ENCODE results near the gene CDC42EP4.

CDC42EP4 gene

DNA sequence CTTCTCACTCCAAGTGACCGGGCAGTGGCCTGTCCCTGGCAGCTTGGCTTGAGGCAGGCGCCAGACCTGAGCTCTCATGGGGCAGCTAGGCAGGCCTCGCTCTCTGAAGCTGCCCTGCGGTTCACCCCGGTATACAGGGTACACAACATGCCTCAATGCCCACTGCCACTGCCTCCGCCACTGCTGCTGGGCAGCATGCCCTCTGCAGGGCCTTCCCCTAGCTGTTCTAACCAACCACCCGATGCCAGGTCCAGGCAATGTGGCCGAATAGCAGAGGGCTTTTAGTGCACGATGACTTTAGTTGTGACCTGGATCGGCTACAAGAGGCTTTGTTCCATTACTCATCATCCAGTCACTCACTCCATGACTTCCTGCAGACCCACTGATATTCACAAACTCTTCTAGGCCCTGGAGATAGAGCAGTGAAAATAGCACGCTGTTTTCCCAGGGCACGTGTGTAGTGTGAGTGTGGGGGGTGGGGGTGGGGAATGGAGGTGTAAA is 19.7 kb downstream of the CDC42EP4 start:
- peaks cover 0 to 20% of the 10 kb centered on the region in 2 donors for H3K27me3 Mint-ChIP-seq
- peak overlapping the region in 1 of 2 donors; percentile 33 for H3K27ac Mint-ChIP-seq
- no peak for DNase-seq
- no peaks in the 10 kb centered on the region for H3K9me3 Mint-ChIP-seq
- no peak overlapping the region for H3K4me3 Mint-ChIP-seq
- no peaks in the 10 kb centered on the region for H3K36me3 Mint-ChIP-seq (ENCODE audit: insufficient read depth)
- peaks cover 14 to 17% of the 10 kb centered on the region in 2 donors for H3K4me1 Mint-ChIP-seq (ENCODE audit: low read depth in 2 of 2)
- no peak for ATAC-seq (replicated peaks)

DNA sequence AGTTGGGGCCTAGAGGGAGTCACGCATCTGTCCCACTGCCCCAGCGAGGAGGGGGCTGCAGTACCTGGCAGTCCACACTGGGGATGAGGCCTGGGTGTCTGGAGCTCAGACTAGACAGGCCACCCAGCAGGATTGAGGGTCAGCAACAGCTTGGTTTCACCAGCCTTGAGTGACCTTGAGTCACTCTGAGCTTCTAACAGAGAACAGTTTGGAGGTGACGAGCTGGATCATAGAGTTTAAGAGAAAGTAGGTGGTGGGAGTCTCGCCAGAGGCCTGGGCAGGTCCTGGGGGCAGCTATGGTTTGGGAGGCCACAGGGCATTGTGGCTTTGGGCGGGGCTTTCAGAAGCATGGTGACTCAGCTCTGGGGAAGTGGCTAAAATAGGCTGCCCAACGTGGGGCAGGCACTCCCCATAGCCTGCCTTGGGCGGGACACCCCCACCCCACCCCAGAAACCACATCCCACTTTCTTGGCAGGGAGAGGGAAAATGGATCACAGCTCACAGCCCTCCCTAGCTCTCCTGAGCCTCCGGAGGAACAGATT is 20.5 kb downstream of the CDC42EP4 start:
- peak; percentile 26 for ATAC-seq (replicated peaks)
- H3K27ac Mint-ChIP-seq = peak overlapping the region; percentile 32 to 79

DNA sequence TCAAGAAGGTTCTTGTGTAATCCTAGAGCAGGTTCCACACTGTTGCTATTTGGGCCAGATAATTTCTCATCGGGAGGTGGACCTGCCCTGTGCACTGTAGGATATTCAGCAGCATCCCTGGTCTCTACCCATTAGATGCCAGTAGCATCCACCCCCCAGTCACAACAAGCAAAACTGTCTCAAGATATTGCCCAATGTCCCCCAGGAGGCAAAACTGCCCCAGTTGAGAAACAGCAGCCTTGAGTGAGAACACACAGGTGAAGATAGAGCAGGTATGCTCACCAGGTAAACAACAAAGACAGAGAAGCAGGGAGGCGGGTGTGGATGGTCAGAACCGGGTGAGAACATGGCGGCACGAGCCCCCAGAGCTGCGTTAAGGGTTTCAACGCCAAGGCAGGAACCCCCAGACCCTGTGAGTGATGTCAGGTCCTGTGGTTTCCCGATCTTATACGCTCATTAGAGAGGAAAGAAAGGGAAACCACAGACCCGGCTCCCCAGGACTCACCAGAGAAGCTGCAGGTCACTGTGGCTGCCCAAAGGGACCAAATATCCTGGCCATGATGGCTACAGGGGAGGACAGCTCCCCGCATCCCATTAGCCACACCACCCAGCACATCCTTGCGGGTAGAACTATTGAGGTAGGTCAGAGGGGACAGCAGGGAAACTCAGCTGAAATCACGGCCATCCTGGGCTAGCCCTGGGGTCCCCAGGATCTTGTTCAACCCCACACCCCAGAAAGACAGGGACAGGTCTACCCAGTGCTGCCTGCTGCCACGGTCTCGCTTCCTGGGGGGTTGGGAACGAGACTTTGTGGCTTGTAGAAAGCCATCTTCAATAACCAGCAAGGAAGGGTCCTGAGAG is 21.2 kb downstream of the CDC42EP4 start:
- peaks cover 4 to 28% of the 10 kb centered on the region in 2 donors for H3K27me3 Mint-ChIP-seq
- no peaks in the 10 kb centered on the region for H3K9me3 Mint-ChIP-seq
- no peak for ATAC-seq (replicated peaks)
- H3K36me3 Mint-ChIP-seq (ENCODE audit: insufficient read depth) = no peaks in the 10 kb centered on the region
- peak overlapping the region in 1 of 2 donors; percentile 51 for H3K4me3 Mint-ChIP-seq
- peak overlapping the region; percentile 32 to 79 for H3K27ac Mint-ChIP-seq
- H3K4me1 Mint-ChIP-seq (ENCODE audit: low read depth in 2 of 2) = peaks cover 14 to 17% of the 10 kb centered on the region in 2 donors
- DNase-seq = no peak

More for the DNA sequence above, 20.5 kb downstream of the CDC42EP4 start:
- peaks cover 2 to 27% of the 10 kb centered on the region in 2 donors for H3K27me3 Mint-ChIP-seq
- no peaks in the 10 kb centered on the region for H3K9me3 Mint-ChIP-seq
- peak overlapping the region in 1 of 2 donors; percentile 51 for H3K4me3 Mint-ChIP-seq
- no peaks in the 10 kb centered on the region for H3K36me3 Mint-ChIP-seq (ENCODE audit: insufficient read depth)
- no peak for DNase-seq
- H3K4me1 Mint-ChIP-seq (ENCODE audit: low read depth in 2 of 2) = peaks cover 14 to 17% of the 10 kb centered on the region in 2 donors

DNA sequence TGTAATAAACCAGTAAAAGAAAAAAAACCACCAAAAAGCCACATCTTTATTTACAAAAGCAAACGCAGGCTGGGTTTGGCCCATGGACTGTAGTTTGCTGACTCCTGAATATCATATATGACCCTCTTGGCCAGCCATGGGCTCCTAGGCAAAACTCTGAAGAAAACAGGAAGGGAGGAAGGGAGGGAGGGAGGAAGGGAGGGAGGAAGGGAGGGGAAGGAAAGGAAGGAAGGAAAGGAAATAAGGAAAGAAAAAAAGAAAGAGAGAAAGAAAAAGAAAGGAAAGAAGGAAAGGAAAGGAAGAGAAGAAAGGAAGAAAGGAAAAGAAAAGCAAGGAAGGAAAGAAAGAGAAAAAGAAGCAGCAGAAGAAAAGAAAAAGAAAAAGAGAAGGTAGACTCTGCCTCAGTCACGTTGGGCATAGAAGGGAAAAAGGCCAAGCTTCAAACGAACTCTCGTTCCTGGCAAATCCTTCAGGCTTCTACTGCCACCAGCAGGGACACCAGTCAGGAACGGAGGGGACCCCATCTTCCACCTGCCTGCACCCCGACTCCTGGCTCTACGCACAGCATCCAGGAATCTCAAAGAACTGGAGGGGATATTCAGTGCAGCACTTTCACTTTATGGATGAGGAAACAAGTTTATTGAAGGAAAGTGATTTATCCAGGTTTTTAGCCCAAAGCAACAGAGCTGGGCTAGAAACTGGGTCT is 22.1 kb downstream of the CDC42EP4 start:
- no peak overlapping the region for H3K4me3 Mint-ChIP-seq
- no peaks in the 10 kb centered on the region for H3K36me3 Mint-ChIP-seq (ENCODE audit: insufficient read depth)
- H3K27me3 Mint-ChIP-seq = peaks cover 4 to 28% of the 10 kb centered on the region in 2 donors
- H3K27ac Mint-ChIP-seq = no peak overlapping the region
- H3K4me1 Mint-ChIP-seq (ENCODE audit: low read depth in 2 of 2) = peaks cover 14 to 17% of the 10 kb centered on the region in 2 donors
- no peaks in the 10 kb centered on the region for H3K9me3 Mint-ChIP-seq
- no peak for ATAC-seq (replicated peaks)
- DNase-seq = no peak

- peak overlapping the region in 1 of 2 donors; percentile 47 for H3K27ac Mint-ChIP-seq
- no peaks in the 10 kb centered on the region for H3K9me3 Mint-ChIP-seq
- H3K4me1 Mint-ChIP-seq (ENCODE audit: low read depth in 2 of 2) = peaks cover 14 to 17% of the 10 kb centered on the region in 2 donors
- no peak for ATAC-seq (replicated peaks)
- H3K27me3 Mint-ChIP-seq = peaks cover 4 to 28% of the 10 kb centered on the region in 2 donors
- no peak overlapping the region for H3K4me3 Mint-ChIP-seq
- no peak for DNase-seq
- no peaks in the 10 kb centered on the region for H3K36me3 Mint-ChIP-seq (ENCODE audit: insufficient read depth)
These were observed 23.1 kb downstream of the CDC42EP4 start for GRCh38 chr17:73288534-73289302.

DNA sequence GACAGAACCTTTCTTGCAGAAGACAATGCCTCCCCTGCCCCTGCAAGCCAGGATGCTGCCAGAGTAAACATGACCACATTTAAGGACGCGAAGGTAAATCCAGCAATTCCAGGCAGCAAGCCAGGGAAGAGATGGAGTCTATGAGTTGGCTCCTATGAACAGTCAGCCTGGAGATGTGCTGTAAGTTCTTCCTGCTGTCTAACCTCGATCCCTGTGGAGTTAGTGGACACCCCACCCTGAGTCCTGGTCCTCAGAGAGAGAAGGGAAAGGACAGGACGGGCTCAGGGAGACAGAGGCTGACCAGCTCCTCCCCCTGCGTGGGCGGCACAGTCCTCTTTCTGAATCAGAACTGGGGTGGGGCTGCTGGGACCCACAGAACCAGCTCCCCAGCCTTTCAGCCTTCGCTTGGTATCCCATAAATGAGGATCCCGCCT is 24.9 kb downstream of the CDC42EP4 start:
- no peaks in the 10 kb centered on the region for H3K9me3 Mint-ChIP-seq
- H3K36me3 Mint-ChIP-seq (ENCODE audit: insufficient read depth) = no peaks in the 10 kb centered on the region
- peaks cover 14 to 17% of the 10 kb centered on the region in 2 donors for H3K4me1 Mint-ChIP-seq (ENCODE audit: low read depth in 2 of 2)
- ATAC-seq (replicated peaks) (no peak), DNase-seq (no peak)
- H3K27ac Mint-ChIP-seq = no peak overlapping the region
- H3K27me3 Mint-ChIP-seq = peaks cover 4 to 28% of the 10 kb centered on the region in 2 donors
- no peak overlapping the region for H3K4me3 Mint-ChIP-seq

DNA sequence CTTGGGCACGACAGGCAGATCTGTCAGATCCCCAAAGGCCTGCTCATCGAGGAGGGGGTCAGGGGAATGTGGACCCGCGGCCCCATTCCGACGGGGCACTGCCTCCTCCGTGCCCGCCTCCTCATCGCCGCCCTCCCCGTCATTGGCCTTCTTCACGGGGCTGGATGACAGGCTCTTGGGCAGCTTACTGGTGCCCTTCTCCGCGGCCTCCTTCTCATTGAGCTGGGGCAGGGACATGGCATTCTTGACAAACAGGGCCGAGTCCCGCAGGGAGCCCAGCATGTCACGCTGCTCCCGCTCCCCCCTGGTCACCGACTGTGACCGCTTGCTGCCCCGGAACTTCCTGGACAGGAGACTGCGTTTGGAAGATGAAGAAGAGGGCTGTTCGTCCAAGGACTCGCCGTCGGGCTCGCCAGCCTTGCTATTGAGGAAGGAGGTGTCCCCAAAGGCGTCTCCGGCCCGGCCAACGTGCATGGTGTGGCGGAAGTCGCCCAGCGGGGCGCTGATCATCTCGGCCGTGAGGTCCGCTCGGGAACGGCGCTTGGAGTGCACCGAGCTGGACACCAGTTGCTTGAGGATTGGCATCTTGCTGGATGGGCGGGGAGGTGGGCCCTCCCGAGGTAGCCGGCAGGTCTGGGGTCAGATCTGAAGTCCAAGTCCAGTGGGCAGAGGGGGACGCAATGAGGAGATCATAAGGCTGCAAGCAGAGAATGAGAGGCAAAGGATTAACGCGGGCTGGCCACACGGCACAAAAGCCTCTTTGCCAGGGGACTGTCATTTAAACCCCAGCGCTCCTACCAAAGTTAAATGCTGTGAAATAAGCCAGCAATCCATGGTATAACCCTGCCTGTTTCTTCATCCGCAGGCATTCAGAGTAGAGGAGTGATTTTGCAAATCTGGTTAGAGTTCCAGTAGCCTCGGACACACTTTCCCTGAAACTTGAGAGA is 25.6 kb downstream of the CDC42EP4 start:
- no peaks in the 10 kb centered on the region for H3K9me3 Mint-ChIP-seq
- H3K4me1 Mint-ChIP-seq (ENCODE audit: low read depth in 2 of 2) = peaks cover 9 to 14% of the 10 kb centered on the region in 2 donors
- DNase-seq (no peak), ATAC-seq (replicated peaks) (no peak)
- no peak overlapping the region for H3K27ac Mint-ChIP-seq
- no peaks in the 10 kb centered on the region for H3K36me3 Mint-ChIP-seq (ENCODE audit: insufficient read depth)
- no peak overlapping the region for H3K4me3 Mint-ChIP-seq
- peaks cover 4 to 28% of the 10 kb centered on the region in 2 donors for H3K27me3 Mint-ChIP-seq

DNA sequence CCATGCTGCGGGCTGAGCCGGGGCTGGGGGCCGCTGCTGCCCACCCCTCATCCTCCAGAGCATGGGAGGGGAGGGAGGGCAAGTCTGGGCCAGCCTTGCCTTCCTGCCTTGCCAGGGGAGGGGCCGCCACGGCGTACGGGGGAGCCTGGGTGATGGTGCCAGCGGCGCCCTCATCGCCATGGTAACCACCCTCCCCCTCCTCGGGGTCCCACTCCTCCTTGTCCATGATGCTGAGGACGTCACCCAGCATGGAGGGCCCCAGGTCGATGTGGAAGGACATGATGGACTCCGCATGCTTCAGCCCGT is 26.2 kb downstream of the CDC42EP4 start:
- ATAC-seq (replicated peaks) (no peak), DNase-seq (no peak)
- no peak overlapping the region for H3K27ac Mint-ChIP-seq
- no peak overlapping the region for H3K4me3 Mint-ChIP-seq
- H3K4me1 Mint-ChIP-seq (ENCODE audit: low read depth in 2 of 2) = peaks cover 3 to 10% of the 10 kb centered on the region in 2 donors
- H3K36me3 Mint-ChIP-seq (ENCODE audit: insufficient read depth) = no peaks in the 10 kb centered on the region
- H3K27me3 Mint-ChIP-seq = peaks cover 4 to 24% of the 10 kb centered on the region in 2 donors
- H3K9me3 Mint-ChIP-seq = no peaks in the 10 kb centered on the region

- no peaks in the 10 kb centered on the region for H3K9me3 Mint-ChIP-seq
- no peaks in the 10 kb centered on the region for H3K36me3 Mint-ChIP-seq (ENCODE audit: insufficient read depth)
- H3K27ac Mint-ChIP-seq = no peak overlapping the region
- peaks cover 4 to 20% of the 10 kb centered on the region in 2 donors for H3K27me3 Mint-ChIP-seq
- H3K4me3 Mint-ChIP-seq = no peak overlapping the region
- ATAC-seq (replicated peaks) (no peak), DNase-seq (no peak)
- peaks cover 0 to 6% of the 10 kb centered on the region in 2 donors for H3K4me1 Mint-ChIP-seq (ENCODE audit: low read depth in 2 of 2)
These were observed 26.7 kb downstream of the CDC42EP4 start for GRCh38 chr17:73284906-73285602.

- ATAC-seq (replicated peaks) (no peak), DNase-seq (no peak)
- H3K9me3 Mint-ChIP-seq = no peaks in the 10 kb centered on the region
- no peaks in the 10 kb centered on the region for H3K36me3 Mint-ChIP-seq (ENCODE audit: insufficient read depth)
- H3K27me3 Mint-ChIP-seq = peaks cover 8 to 22% of the 10 kb centered on the region in 2 donors
- H3K4me3 Mint-ChIP-seq = no peak overlapping the region
- peaks cover 0 to 1% of the 10 kb centered on the region in 2 donors for H3K4me1 Mint-ChIP-seq (ENCODE audit: low read depth in 2 of 2)
- no peak overlapping the region for H3K27ac Mint-ChIP-seq
These were observed 27.4 kb downstream of the CDC42EP4 start for GRCh38 chr17:73284354-73284753.

DNA sequence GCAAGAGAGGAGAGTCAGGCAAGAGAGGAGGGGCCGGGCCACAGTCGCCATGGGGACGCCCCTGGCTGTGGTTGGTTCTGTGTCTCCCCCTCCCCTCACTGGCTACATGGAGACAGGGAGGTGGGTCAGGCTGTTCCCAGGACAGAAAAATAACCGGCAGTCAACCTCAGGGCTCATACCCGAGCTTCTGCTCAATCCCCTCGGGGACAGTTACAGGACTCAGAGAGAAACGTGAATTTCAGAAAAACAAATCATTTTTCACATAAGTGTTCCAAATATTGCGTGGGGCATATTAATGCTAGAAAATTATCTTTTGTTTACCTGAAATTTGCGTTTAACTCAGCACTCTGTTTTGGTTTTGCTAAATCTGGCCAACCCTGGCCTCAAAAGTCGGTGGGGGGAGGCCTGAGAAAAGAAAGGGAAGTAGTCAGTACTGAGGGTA is 27.9 kb downstream of the CDC42EP4 start:
- H3K9me3 Mint-ChIP-seq = no peaks in the 10 kb centered on the region
- no peak overlapping the region for H3K4me3 Mint-ChIP-seq
- DNase-seq = no peak

DNA sequence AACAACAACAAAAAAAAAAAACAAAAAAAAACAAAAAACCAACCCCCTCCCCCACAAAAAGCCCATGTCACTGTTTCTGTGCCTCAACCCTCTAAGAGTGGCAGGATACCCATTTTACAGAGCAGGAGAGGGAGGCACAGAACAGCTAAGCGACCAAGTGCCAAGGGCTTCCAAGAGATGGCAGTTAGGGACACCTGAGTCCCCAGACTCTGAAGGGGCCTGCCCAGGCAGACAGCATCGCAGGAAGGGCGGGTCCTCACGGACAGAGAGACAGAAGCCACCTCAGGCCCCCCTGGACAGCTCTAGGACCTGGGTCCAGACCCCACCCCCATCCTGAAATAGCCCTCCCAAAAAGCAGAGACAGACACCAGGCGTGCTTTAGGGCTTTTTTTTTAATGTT is 28.6 kb downstream of the CDC42EP4 start:
- no peak for ATAC-seq (replicated peaks)
- H3K9me3 Mint-ChIP-seq = no peaks in the 10 kb centered on the region

More for the DNA sequence above, 27.9 kb downstream of the CDC42EP4 start:
- H3K4me1 Mint-ChIP-seq (ENCODE audit: low read depth in 2 of 2) = no peaks in the 10 kb centered on the region
- no peaks in the 10 kb centered on the region for H3K36me3 Mint-ChIP-seq (ENCODE audit: insufficient read depth)
- H3K27ac Mint-ChIP-seq = no peak overlapping the region
- peaks cover 13 to 25% of the 10 kb centered on the region in 2 donors for H3K27me3 Mint-ChIP-seq
- ATAC-seq (replicated peaks) = no peak

More for the DNA sequence above, 28.6 kb downstream of the CDC42EP4 start:
- Mint-ChIP-seq H3K27me3 (peaks cover 19 to 25% of the 10 kb centered on the region in 2 donors), H3K4me1 (ENCODE audit: low read depth in 2 of 2) (no peaks in the 10 kb centered on the region), H3K27ac (no peak overlapping the region), H3K36me3 (ENCODE audit: insufficient read depth) (no peaks in the 10 kb centered on the region), H3K4me3 (no peak overlapping the region)
- DNase-seq = no peak

All from effector memory CD8-positive, alpha-beta T cell (primary cell).